ENCODE measurements around the gene FOXN3. TPM values are rescaled to one million over a fixed set of nuclear protein-coding genes. Genes with fewer than 3 reads are reported as not detected.

Gene FOXN3
- total RNA-seq, 1 experiment from 2014 or later, result 8.8 TPM

- Histone ChIP-seq H3K9me3 (ENCODE audit: control insufficient read depth, insufficient read depth, low read depth, low read length) (no peaks in the 10 kb centered on the region), H3K27ac (ENCODE audit: low read length) (no peak overlapping the region), H3K4me3 (ENCODE audit: low read depth in 2 of 2, low read length in 2 of 2) (no peak overlapping the region), H3K4me1 (ENCODE audit: control insufficient read depth, insufficient read depth, low read length) (no peaks in the 10 kb centered on the region), H3K27me3 (ENCODE audit: control insufficient read depth, insufficient read depth, low read length) (no peaks in the 10 kb centered on the region), H3K36me3 (ENCODE audit: control insufficient read depth, insufficient read depth, low read length) (no peaks in the 10 kb centered on the region)
- BruUV-seq (replicated peaks), result no TSS peak
- TF ChIP-seq REST (IDR thresholded peaks at IDR 0.05; ENCODE audit: insufficient read depth in 1 of 2, low read depth in 2 of 2, low read length in 1 of 2), result no peak
- TF ChIP-seq TCF7L2 (IDR thresholded peaks at IDR 0.05; ENCODE audit: low read depth, low read length), result no peak
- TF ChIP-seq POLR2AphosphoS5 (IDR thresholded peaks at IDR 0.05; ENCODE audit: low read depth, low read length), result no peak
- TF ChIP-seq CTCF (IDR thresholded peaks at IDR 0.05), result no peak
- TF ChIP-seq SIN3A (IDR thresholded peaks at IDR 0.05; ENCODE audit: borderline replicate concordance, insufficient read depth, low read depth, low read length), result no peak
- ATAC-seq (no peak), DNase-seq (ENCODE audit: low read depth, low spot score) (no peak)
- in situ Hi-C loops (cut with HindIII; ENCODE audit: low pct_unique_long_range_greater_than_20kb, low sequenced_read_pairs) (no loop called here), intact Hi-C loops (cut with micrococcal nuclease; ENCODE audit: unreplicated experiment) (no loop called here)
- ChIA-PET POLR2A (no interaction called here), CTCF (no interaction called here)
Observed at GRCh38 chr14:89180546-89180945, 236.5 kb downstream of the FOXN3 start.

GRCh38 chr14:89179891-89180404 is 237.1 kb downstream of the FOXN3 start:
- H3K36me3 ChIP-seq (ENCODE audit: control insufficient read depth, insufficient read depth, low read length), result no peaks in the 10 kb centered on the region
- POLR2A ChIA-PET, result no interaction called here
- H3K4me1 ChIP-seq (ENCODE audit: control insufficient read depth, insufficient read depth, low read length), result no peaks in the 10 kb centered on the region
- CTCF ChIA-PET, result no interaction called here
- H3K9me3 ChIP-seq (ENCODE audit: control insufficient read depth, insufficient read depth, low read depth, low read length), result no peaks in the 10 kb centered on the region
- in situ Hi-C loops (cut with HindIII; ENCODE audit: low pct_unique_long_range_greater_than_20kb, low sequenced_read_pairs), result no loop called here
- ATAC-seq, result no peak
- no peak for DNase-seq (ENCODE audit: low read depth, low spot score)
- H3K4me3 ChIP-seq (ENCODE audit: low read depth in 2 of 2, low read length in 2 of 2), result no peak overlapping the region
- no peaks in the 10 kb centered on the region for H3K27me3 ChIP-seq (ENCODE audit: control insufficient read depth, insufficient read depth, low read length)
- no peak overlapping the region for H3K27ac ChIP-seq (ENCODE audit: low read length)
- BruUV-seq (replicated peaks), result no TSS peak
- no peak for TF ChIP-seq SIN3A (IDR thresholded peaks at IDR 0.05; ENCODE audit: borderline replicate concordance, insufficient read depth, low read depth, low read length)
- no peak for TF ChIP-seq REST (IDR thresholded peaks at IDR 0.05; ENCODE audit: insufficient read depth in 1 of 2, low read depth in 2 of 2, low read length in 1 of 2)
- TF ChIP-seq CTCF (IDR thresholded peaks at IDR 0.05), result no peak
- TF ChIP-seq TCF7L2 (IDR thresholded peaks at IDR 0.05; ENCODE audit: low read depth, low read length), result no peak
- no peak for TF ChIP-seq POLR2AphosphoS5 (IDR thresholded peaks at IDR 0.05; ENCODE audit: low read depth, low read length)
- intact Hi-C loops (cut with micrococcal nuclease; ENCODE audit: unreplicated experiment), result no loop called here
